Neural cell (in vitro differentiated cells): ENCODE measurements around the gene MCFD2. TPM values are rescaled to one million over a fixed set of nuclear protein-coding genes. Genes with fewer than 3 reads are reported as not detected.

Experiments
- H2AFZ ChIP-seq: fragments of 200-600, 300-800 bp; sonication (generic), shearing (Covaris generic); 2 replicates; pipeline ENCODE4 v1.6.0; 2014; ENCODE audit warnings: low read depth, mild to moderate bottlenecking, antibody characterized with exemption, low read length, moderate library complexity
- H3F3A ChIP-seq: fragments of 200-600 bp; shearing (Covaris generic); 2 replicates; pipeline ENCODE4 v1.6.1; 2016; ENCODE audit warnings: mild to moderate bottlenecking, moderate library complexity, mixed read lengths, antibody characterized with exemption, low read length; ENCODE audit not compliant: insufficient read depth, poor library complexity, severe bottlenecking
- H3K27ac ChIP-seq: fragments of 200-600, 300-800 bp; sonication (generic), shearing (Covaris generic); 2 replicates; pipeline ENCODE4 v1.5.1; 2014; ENCODE audit warnings: mild to moderate bottlenecking, low read length, moderate library complexity
- H3K27me3 ChIP-seq: fragments of 300-800, 200-600 bp; sonication (generic), shearing (Covaris generic); 2 replicates; pipeline ENCODE4 v1.6.0; 2014; ENCODE audit warnings: mild to moderate bottlenecking, low read depth, low read length, moderate library complexity; ENCODE audit not compliant: insufficient read depth
- H3K36me3 ChIP-seq: fragments of 300-800, 200-600 bp; sonication (generic), shearing (Covaris generic); 2 replicates; pipeline ENCODE4 v1.5.1; 2014; ENCODE audit warnings: mild to moderate bottlenecking, antibody characterized with exemption, low read length, moderate library complexity; ENCODE audit not compliant: insufficient read depth
- H3K4me2 ChIP-seq: fragments of 300-800, 200-600 bp; sonication (generic), shearing (Covaris generic); 2 replicates; pipeline ENCODE4 v1.6.0; 2014; ENCODE audit warnings: mild to moderate bottlenecking, low read length
- H3K4me3 ChIP-seq: fragments of 300-800, 200-600 bp; sonication (generic), shearing (Covaris generic); 2 replicates; pipeline ENCODE4 v1.5.1; 2014; ENCODE audit warnings: mild to moderate bottlenecking, low read length, moderate library complexity
- H3K79me2 ChIP-seq: fragments of 200-600 bp; shearing (Covaris generic); replicated peaks from 2 replicates; pipeline ENCODE4 v1.6.0; 2014; ENCODE audit warnings: mild to moderate bottlenecking, low read length, moderate library complexity; ENCODE audit not compliant: insufficient read depth
- H3K9ac ChIP-seq: fragments of 300-800, 200-600 bp; sonication (generic), shearing (Covaris generic); 2 replicates; pipeline ENCODE4 v1.6.1; 2016; ENCODE audit warnings: mild to moderate bottlenecking, low read length, mixed read lengths
- H3K9me2 ChIP-seq: fragments of 200-600 bp; shearing (Covaris generic); 2 replicates; pipeline ENCODE4 v1.6.1; 2016; ENCODE audit warnings: mild to moderate bottlenecking, low read length, mixed read lengths; ENCODE audit not compliant: insufficient read depth
- H3K9me3 ChIP-seq: fragments of 200-600, 300-800 bp; sonication (generic), shearing (Covaris generic); 2 replicates; pipeline ENCODE4 v1.6.1; 2016; ENCODE audit warnings: mild to moderate bottlenecking, mixed run types, low read length, moderate library complexity, mixed read lengths
- H4K20me1 ChIP-seq: fragments of 200-600 bp; shearing (Covaris generic); 2 replicates; pipeline ENCODE4 v1.6.1; 2016; ENCODE audit warnings: mild to moderate bottlenecking, mixed run types; ENCODE audit not compliant: insufficient read depth
- EZH2 ChIP-seq: fragments of 200-600, 300-800 bp; shearing (Covaris generic), sonication (generic); IDR thresholded peaks from 2 replicates; pipeline ENCODE4 v1.6.1; 2014; ENCODE audit warnings: antibody characterized with exemption, low read length, borderline replicate concordance, mild to moderate bottlenecking; ENCODE audit not compliant: insufficient read depth, poor library complexity, severe bottlenecking
- MXI1 ChIP-seq: fragments of 450-650 bp; conservative IDR thresholded peaks from 2 replicates; pipeline ENCODE4 v1.6.1; 2014; ENCODE audit warnings: antibody characterized with exemption, mild to moderate bottlenecking; ENCODE audit not compliant: poor library complexity, severe bottlenecking
- POLR2AphosphoS5 ChIP-seq: IDR thresholded peaks from 2 replicates; pipeline ENCODE4 v1.6.1; 2012
- RAD21 ChIP-seq: fragments of 450-650 bp; conservative IDR thresholded peaks from 2 replicates; pipeline ENCODE4 v1.6.1; 2014; ENCODE audit warnings: antibody characterized with exemption, mild to moderate bottlenecking, moderate library complexity
- REST ChIP-seq: IDR thresholded peaks from 2 replicates; pipeline ENCODE4 v1.6.1; 2012; ENCODE audit warnings: borderline replicate concordance
- SMC3 ChIP-seq: fragments of 450-650 bp; conservative IDR thresholded peaks from 2 replicates; pipeline ENCODE4 v1.6.1; 2014; ENCODE audit warnings: antibody characterized with exemption, mild to moderate bottlenecking, moderate library complexity; ENCODE audit not compliant: poor library complexity
- TAF1 ChIP-seq: IDR thresholded peaks from 2 replicates; pipeline ENCODE4 v1.6.1; 2012; ENCODE audit warnings: low read depth
- polyA plus RNA-seq: library from polyadenylated mRNA; depleted of rRNA; stranded (reverse); fragments of >200 nt; gene quantifications from 2 replicates; pipeline ENCODE4 v1.2.3, GENCODE V29; 2014
- TF ChIP-seq, protein P1 (sequence below): fragments of 450-650 bp; IDR thresholded peaks from 2 replicates; pipeline ENCODE4 v1.5.1; 2014; ENCODE audit warnings: antibody characterized with exemption, mild to moderate bottlenecking, moderate library complexity; ENCODE audit not compliant: poor library complexity, severe bottlenecking

Gene MCFD2
- polyA plus RNA-seq, 1 donor from 2014 or later = 78.8 TPM

- H3K4me2 ChIP-seq = no peak overlapping the region
- no peak overlapping the region for H3K4me3 ChIP-seq
- H3K9me2 ChIP-seq = no peaks in the 10 kb centered on the region
- H3K9me3 ChIP-seq = no peaks in the 10 kb centered on the region
- TF ChIP-seq POLR2AphosphoS5 (no peak), REST (no peak), TAF1 (no peak), EZH2 (no peak), SMC3 (no peak), RAD21 (no peak)
- TF ChIP-seq, protein P1, sequence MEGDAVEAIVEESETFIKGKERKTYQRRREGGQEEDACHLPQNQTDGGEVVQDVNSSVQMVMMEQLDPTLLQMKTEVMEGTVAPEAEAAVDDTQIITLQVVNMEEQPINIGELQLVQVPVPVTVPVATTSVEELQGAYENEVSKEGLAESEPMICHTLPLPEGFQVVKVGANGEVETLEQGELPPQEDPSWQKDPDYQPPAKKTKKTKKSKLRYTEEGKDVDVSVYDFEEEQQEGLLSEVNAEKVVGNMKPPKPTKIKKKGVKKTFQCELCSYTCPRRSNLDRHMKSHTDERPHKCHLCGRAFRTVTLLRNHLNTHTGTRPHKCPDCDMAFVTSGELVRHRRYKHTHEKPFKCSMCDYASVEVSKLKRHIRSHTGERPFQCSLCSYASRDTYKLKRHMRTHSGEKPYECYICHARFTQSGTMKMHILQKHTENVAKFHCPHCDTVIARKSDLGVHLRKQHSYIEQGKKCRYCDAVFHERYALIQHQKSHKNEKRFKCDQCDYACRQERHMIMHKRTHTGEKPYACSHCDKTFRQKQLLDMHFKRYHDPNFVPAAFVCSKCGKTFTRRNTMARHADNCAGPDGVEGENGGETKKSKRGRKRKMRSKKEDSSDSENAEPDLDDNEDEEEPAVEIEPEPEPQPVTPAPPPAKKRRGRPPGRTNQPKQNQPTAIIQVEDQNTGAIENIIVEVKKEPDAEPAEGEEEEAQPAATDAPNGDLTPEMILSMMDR = no peak
- no peak overlapping the region for H3K9ac ChIP-seq
- no peak overlapping the region for H3K27ac ChIP-seq
- no peaks in the 10 kb centered on the region for H3F3A ChIP-seq
- no peaks in the 10 kb centered on the region for H3K36me3 ChIP-seq
- no peaks in the 10 kb centered on the region for H3K79me2 ChIP-seq
- H4K20me1 ChIP-seq = no peaks in the 10 kb centered on the region
- no peaks in the 10 kb centered on the region for H3K27me3 ChIP-seq
- H2AFZ ChIP-seq = no peak overlapping the region
Observed at GRCh38 chr2:46856336-46856735, 59.3 kb downstream of the MCFD2 start.

DNA sequence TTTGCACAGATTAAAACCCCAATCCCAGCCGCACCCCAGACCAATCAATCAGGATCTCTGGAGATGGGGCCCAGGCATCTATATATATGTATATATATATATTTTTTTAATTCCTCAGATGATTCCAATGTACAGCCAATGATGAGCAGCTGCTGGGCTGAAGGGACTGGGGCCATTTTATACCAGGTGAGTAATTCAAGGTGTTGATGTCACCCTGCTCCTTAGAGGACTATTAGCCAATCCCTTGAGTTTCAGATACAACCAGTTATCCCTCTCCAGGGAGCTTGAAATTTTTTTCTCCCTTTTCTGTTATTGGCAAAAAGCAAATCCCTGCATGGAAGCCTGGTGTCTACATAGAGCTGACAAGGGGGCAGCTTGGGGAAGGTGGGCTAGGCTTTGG is 59.8 kb downstream of the MCFD2 start:
- H3K9me2 ChIP-seq = no peaks in the 10 kb centered on the region
- H3K27me3 ChIP-seq = no peaks in the 10 kb centered on the region
- no peak overlapping the region for H2AFZ ChIP-seq
- no peak overlapping the region for H3K4me2 ChIP-seq
- H3K27ac ChIP-seq = no peak overlapping the region
- H3K9ac ChIP-seq = no peak overlapping the region
- no peaks in the 10 kb centered on the region for H3K9me3 ChIP-seq
- no peaks in the 10 kb centered on the region for H4K20me1 ChIP-seq
- TF ChIP-seq, protein P1 = no peak
- TF ChIP-seq TAF1 (no peak), MXI1 (no peak)
- no peak overlapping the region for H3K4me3 ChIP-seq
- no peaks in the 10 kb centered on the region for H3F3A ChIP-seq
- H3K36me3 ChIP-seq = no peaks in the 10 kb centered on the region
- no peaks in the 10 kb centered on the region for H3K79me2 ChIP-seq
